Skeletal muscle satellite cell (primary cell): Measurements from ENCODE around the gene EML4.
"Not testable (repeated sequence)": the region's sequence is repeated elsewhere in the genome, so short reads cannot be mapped to it uniquely, and the experiment has no call there.

Source experiments
- H3K27me3 ChIP-seq: 2 replicates; pipeline ENCODE4 v1.7.0; 2013; ENCODE audit warnings: low read length; ENCODE audit not compliant: control insufficient read depth, insufficient read depth
- H3K36me3 ChIP-seq: 2 replicates; pipeline ENCODE4 v1.7.0; 2013; ENCODE audit warnings: mild to moderate bottlenecking, control low read depth, low read length; ENCODE audit not compliant: insufficient read depth
- H3K4me1 ChIP-seq: 2 replicates; pipeline ENCODE4 v1.7.0; 2013; ENCODE audit warnings: low read length; ENCODE audit not compliant: control insufficient read depth, insufficient read depth
- H3K4me2 ChIP-seq: 2 replicates; pipeline ENCODE4 v1.7.0; 2013; ENCODE audit warnings: mild to moderate bottlenecking, low read length
- H3K4me3 ChIP-seq: 2 replicates; pipeline ENCODE4 v1.7.0; 2013; ENCODE audit warnings: low read length
- H3K9ac ChIP-seq: 2 replicates; pipeline ENCODE4 v1.7.0; 2013; ENCODE audit warnings: mild to moderate bottlenecking, low read depth, low read length, moderate library complexity
- H3K9me3 ChIP-seq: replicated peaks from 2 replicates; pipeline ENCODE4 v1.7.0; 2013; ENCODE audit warnings: mild to moderate bottlenecking, control low read depth, low read length

EML4 gene

DNA sequence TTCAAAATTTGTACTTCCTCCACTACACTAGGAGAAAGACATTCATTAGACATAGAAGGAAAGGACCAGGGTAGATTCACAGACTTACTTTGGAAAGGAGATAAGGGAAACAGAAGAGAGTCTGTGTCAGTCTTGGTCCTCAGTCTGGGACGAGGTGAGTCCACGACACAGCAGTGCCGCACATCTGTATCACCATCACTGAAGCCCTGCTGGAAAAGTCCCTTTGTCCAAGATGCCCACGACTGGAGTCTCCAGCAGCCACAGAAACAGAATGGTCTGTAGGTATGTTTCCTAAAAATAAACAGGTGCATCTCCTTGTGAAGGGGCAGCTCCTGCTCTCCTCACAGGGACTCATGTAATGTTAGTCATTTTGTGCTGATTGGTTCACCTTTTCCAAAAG lies 164.4 kb downstream of the EML4 start:
- H3K4me1 ChIP-seq: no peaks in the 10 kb centered on the region
- H3K9me3 ChIP-seq: no peaks in the 10 kb centered on the region
- H3K9ac ChIP-seq: no peak overlapping the region
- no peak overlapping the region for H3K4me3 ChIP-seq
- H3K4me2 ChIP-seq: no peak overlapping the region
- no peaks in the 10 kb centered on the region for H3K27me3 ChIP-seq
- peaks cover 61% of the 10 kb centered on the region for H3K36me3 ChIP-seq

DNA sequence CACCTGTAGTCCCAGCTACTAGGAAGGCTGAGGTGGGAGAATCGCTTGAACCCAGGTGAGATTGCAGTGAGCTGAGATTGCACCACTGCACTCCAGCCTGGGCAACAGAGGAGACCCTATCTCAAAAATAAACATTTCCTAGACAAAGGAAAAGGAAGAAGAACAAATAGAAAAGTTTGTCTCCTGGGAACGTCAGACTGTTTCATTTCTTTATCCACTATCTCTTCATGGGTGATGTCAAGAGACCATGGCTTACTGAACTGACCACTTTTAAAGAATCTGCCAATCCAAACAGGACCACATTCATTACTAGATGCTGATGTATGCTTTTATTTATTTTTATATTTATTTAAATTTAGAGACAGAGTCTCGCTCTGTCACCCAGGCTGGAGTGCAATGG lies 165.1 kb downstream of the EML4 start:
- H3K9me3 ChIP-seq: no peaks in the 10 kb centered on the region
- H3K27me3 ChIP-seq: no peaks in the 10 kb centered on the region
- H3K4me2 ChIP-seq: no peak overlapping the region
- H3K4me3 ChIP-seq: no peak overlapping the region
- no peak overlapping the region for H3K9ac ChIP-seq
- H3K36me3 ChIP-seq: peaks cover 58% of the 10 kb centered on the region
- no peaks in the 10 kb centered on the region for H3K4me1 ChIP-seq

DNA sequence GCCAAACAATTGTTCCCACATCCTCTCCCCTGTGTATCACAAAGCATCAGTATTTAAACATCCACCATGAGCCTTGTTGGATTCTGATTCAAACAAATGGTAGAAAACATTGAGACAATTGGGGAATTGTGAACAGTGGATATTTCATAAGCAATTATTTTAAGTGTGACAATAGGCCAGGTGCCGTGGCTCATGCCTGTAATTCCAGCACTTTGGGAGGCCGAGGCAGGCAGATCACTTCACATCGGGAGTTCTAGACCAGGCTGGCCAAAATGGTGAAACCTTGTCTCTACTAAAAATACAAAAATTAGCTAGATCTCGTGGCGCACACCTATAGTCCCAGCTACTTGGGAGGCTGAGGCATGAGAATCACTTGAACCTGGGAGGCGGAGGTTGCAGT lies 165.7 kb downstream of the EML4 start:
- H3K4me3 ChIP-seq, H3K27me3 ChIP-seq, H3K4me1 ChIP-seq, H3K9ac ChIP-seq, H3K9me3 ChIP-seq, H3K4me2 ChIP-seq: not testable (repeated sequence)
- peaks cover 52% of the 10 kb centered on the region for H3K36me3 ChIP-seq

DNA sequence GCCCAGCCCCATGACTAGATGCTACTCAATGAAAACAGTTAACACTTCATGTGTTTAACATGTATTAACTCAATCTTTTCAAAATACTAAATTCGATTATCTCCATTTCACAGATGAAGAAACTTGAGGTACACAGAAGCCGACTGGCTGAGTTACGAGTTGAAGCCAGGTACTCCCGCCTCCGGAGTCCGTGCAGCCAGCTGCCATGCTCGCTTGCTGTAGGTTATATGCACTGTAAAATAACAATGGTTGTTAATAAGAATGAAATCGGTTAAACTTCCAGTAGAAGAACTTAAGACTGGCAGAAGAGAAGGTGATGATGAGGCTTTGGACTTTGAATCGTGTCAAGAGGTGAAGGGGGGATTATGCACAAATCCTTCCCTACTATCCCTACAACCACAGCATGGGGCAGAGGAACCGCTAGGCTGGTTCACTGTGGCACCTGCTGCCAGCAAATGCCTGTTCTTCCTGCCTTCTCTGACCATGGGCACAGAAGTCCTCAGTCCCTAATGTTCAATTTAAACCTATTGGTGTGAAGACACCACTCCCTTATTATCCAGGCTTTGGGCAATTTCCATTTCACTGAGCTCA lies 166.5 kb downstream of the EML4 start:
- Histone ChIP-seq H3K4me3 (no peak overlapping the region), H3K4me1 (no peaks in the 10 kb centered on the region), H3K9ac (no peak overlapping the region), H3K9me3 (no peaks in the 10 kb centered on the region), H3K4me2 (no peak overlapping the region), H3K36me3 (peaks cover 51% of the 10 kb centered on the region), H3K27me3 (no peaks in the 10 kb centered on the region)

DNA sequence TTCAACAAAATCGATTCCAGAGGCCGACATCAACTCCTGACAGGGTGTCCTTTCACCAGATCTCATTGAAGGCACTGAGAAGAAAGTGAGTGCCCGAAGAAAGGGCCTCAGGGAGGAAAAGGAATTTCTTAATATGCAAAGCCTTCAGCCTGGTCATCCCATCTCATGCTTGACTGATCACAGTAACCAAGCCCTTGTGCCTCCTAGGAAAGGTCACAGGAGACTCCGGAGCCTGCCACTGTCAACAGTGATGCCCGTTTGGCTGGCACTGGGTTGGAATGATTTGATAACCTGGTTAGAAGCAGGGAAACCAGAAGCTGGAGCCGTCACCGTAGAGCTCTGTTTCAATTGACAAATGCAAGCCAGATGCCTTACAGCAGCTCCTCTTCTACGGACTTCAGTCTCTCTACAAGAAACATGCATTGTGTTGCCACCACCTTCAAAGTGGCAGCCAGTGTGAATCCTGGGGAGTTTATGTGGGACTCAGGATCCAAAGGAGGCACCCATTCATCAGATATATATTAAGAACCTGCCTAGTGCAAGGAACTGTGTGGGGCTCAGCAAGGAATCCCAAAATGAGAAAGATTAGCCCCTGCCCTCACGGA lies 167.3 kb downstream of the EML4 start:
- Histone ChIP-seq H3K4me2 (no peak overlapping the region), H3K9me3 (no peaks in the 10 kb centered on the region), H3K4me1 (peaks cover 4% of the 10 kb centered on the region), H3K36me3 (peaks cover 48% of the 10 kb centered on the region), H3K9ac (no peak overlapping the region), H3K4me3 (no peak overlapping the region), H3K27me3 (no peaks in the 10 kb centered on the region)

DNA sequence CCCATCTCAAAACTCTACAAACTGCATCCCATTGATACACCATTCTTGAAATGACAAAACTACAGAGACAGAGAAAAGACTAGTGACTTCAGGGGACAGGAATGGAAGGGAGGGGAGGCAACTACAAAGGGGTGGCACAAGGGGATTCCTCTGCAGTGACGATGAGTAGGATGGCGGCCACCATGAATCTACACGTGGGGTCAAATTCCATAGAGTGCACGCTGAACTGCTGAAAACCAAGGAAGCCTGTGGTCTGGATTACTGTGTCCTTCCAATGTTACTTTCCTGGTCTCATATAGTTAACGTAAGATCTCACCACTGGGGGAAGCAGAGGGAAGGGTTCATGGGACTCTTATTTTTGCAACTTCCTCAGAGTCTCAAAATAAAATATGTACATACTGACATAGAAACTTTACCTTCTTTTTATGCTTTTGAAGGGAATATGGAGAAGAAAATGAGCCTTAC lies 168.2 kb downstream of the EML4 start:
- H3K4me1 ChIP-seq: peaks cover 13% of the 10 kb centered on the region
- no peaks in the 10 kb centered on the region for H3K27me3 ChIP-seq
- no peak overlapping the region for H3K4me2 ChIP-seq
- H3K9me3 ChIP-seq: no peaks in the 10 kb centered on the region
- no peak overlapping the region for H3K9ac ChIP-seq
- H3K4me3 ChIP-seq: no peak overlapping the region
- peaks cover 41% of the 10 kb centered on the region for H3K36me3 ChIP-seq

DNA sequence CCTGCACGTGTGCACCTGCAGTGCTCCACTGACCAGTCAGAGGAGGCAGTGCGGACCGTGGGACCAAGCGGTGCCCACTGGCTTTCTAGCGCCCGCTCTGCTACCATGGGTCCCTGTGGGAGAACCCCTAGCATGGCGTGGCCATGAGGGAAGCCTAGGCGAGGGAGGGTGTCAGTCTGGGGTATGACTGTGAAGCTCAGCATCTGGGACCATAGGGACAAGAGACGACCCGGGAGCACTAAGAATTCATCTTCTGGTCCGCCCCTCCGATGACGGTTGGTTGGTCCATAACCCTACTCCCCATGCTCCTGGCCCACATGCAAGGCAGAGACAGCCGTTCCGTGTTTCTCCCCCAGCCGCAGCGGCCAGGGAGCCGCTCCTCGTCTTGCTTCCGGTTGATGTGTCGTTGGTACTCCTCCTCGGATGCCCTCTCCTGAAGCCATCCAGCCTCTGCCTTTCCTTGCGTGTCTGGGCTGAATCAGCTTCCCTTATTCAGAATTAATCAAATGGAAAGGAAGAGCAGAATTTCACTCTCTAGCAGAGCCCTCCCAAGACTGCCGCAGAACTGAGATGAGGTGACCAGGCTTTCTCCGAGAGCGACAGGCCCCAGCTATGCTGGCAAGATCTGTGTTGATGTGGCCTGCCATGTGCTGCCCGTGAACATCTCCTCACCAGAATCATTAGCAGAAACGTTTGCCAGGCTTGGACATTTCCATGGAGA lies 168.9 kb downstream of the EML4 start:
- no peak overlapping the region for H3K9ac ChIP-seq
- peaks cover 19% of the 10 kb centered on the region for H3K4me1 ChIP-seq
- H3K9me3 ChIP-seq: no peaks in the 10 kb centered on the region
- H3K4me3 ChIP-seq: no peak overlapping the region
- no peak overlapping the region for H3K4me2 ChIP-seq
- peaks cover 36% of the 10 kb centered on the region for H3K36me3 ChIP-seq
- no peaks in the 10 kb centered on the region for H3K27me3 ChIP-seq

DNA sequence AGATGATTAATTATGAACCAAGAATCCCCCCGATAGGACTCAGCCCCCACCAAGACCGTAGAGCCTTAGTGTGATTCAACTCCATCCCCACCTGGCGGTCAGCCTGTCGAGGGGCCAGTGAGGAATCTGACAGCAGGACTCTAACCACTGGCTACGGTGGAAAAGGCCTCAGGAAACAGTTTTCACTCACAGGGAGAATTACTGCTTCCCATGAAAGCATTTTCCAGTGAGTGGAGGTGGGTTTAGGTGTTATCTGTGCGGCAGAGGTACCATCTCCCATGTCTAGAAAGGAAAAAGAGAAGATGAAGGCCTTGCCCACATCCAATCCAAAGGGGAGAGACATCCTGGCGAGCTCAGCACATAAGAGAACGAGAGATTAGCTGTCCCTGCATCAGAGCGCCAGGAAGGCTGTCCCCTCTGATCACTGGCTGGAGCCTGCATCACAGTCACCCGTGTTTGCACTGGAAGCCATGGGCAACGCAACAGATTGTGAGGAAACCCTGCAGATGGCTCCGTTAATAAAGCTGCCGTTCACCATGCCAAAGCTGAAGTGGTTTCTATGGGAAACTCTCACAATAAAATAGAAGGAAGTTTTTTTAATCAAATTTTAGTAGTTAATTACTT lies 169.5 kb downstream of the EML4 start:
- Histone ChIP-seq H3K4me2 (no peak overlapping the region), H3K4me1 (peaks cover 23% of the 10 kb centered on the region), H3K36me3 (peaks cover 29% of the 10 kb centered on the region), H3K4me3 (no peak overlapping the region), H3K9me3 (no peaks in the 10 kb centered on the region), H3K9ac (no peak overlapping the region), H3K27me3 (no peaks in the 10 kb centered on the region)

DNA sequence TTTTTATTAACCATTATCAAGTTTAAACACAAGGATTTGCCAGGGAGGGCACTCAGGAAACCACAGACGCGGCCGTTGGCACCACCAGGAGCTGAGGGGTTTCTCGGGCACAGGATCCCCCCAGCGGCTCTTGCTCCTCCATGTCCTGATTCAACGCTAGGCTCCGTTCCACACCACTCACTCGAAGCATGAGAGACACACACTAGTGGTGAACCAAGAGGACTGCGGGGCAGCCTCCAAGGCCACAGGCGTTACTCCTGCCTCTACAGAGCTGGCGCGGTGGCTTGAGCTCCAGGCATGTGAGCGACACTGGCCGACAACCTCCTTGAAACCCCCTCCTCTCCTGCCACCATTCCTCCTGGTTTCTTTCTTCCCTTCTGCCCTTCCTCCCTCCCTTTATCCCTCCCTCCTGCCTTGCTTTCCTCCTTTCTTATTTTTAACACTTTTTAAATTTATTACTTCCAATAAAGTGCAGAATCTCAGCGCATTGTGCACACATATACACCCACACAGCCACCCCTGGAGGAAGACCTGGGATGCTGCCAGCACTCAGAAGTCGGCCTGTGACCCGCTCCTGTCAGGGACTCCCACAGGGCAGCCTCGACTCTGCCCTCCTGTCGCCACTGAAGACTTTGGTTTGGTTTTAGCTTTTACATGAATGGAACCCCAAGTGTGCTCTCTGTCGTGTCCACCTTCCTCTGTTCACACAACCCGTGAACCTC lies 170.2 kb downstream of the EML4 start:
- Histone ChIP-seq H3K9ac (no peak overlapping the region), H3K9me3 (no peaks in the 10 kb centered on the region), H3K4me3 (no peak overlapping the region), H3K36me3 (peaks cover 26% of the 10 kb centered on the region), H3K27me3 (no peaks in the 10 kb centered on the region), H3K4me2 (no peak overlapping the region), H3K4me1 (peaks cover 23% of the 10 kb centered on the region)

DNA sequence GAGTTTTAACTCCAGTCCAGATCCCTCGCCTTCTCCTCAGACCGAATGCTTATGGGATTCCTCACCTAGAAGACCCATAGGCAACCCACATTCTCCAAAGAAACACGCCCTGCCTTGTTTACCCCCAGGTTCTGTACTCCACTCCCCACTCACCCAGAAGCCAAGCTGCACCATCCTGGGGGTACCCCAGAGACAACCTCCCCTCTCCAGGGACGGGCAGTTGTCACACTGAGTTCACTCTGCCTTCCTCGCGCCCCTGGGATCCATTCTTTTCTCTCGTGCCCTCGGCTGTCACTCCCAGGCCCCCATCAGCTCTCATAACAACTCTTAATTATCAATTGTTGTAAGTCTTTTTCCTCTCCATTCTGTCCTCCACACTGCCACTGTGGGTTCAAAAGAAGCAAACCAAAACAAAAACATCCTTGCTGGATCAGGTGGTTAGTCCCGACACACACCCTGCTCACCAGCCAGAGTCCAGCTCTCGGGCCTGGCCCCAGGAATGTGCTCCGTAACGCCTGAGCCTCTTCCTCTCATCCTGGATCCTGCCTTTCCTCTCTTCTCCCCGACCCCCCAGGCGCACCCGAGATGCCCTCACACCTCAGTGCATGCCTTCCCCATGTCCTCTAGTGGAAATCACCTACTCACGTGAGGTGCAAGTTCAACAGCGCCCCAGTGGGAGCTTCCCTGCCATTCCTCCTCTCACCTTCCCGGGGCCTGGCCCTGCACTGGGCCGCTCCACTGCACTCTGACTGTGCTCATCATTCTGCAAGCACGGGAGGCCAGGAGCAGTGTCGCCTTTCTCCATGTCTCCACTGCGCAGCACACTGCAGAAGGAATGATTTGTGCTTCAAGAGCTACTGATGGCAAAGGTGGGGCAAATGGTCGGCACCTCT lies 171.1 kb downstream of the EML4 start:
- peaks cover 23% of the 10 kb centered on the region for H3K4me1 ChIP-seq
- no peaks in the 10 kb centered on the region for H3K9me3 ChIP-seq
- H3K9ac ChIP-seq: no peak overlapping the region
- H3K4me3 ChIP-seq: no peak overlapping the region
- H3K36me3 ChIP-seq: peaks cover 26% of the 10 kb centered on the region
- H3K4me2 ChIP-seq: no peak overlapping the region
- no peaks in the 10 kb centered on the region for H3K27me3 ChIP-seq
